ENCODE measurements around the gene TUBA1A. TPM values are rescaled to one million over a fixed set of nuclear protein-coding genes. Genes with fewer than 3 reads are reported as not detected.
"Not testable (repeated sequence)": the region's sequence is repeated elsewhere in the genome, so short reads cannot be mapped to it uniquely, and the experiment has no call there.

TUBA1A gene
- total RNA-seq, 1 donor from 2014 or later: 1,742 TPM

DNA sequence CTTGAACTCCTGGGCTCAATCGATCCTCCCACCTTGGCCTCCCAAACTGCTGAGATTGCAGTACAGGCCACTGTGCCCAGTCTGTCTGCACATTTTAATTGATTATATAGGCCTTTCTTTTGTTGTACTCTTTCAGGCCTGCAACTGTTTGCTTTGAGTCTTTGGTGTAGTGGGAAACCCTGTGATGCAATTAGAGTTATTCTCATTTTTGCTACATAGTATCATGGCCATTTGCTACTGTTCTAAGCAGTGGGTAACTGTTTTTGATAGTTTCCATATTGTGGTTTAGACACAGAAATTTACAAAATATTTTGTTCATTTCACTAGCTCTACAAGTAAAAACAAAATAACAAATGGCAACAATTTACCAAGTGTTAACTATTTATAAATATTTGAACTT is 51.4 kb downstream of the TUBA1A start:
- no peak overlapping the region for H3K4me3 Mint-ChIP-seq
- TF ChIP-seq, protein P1, sequence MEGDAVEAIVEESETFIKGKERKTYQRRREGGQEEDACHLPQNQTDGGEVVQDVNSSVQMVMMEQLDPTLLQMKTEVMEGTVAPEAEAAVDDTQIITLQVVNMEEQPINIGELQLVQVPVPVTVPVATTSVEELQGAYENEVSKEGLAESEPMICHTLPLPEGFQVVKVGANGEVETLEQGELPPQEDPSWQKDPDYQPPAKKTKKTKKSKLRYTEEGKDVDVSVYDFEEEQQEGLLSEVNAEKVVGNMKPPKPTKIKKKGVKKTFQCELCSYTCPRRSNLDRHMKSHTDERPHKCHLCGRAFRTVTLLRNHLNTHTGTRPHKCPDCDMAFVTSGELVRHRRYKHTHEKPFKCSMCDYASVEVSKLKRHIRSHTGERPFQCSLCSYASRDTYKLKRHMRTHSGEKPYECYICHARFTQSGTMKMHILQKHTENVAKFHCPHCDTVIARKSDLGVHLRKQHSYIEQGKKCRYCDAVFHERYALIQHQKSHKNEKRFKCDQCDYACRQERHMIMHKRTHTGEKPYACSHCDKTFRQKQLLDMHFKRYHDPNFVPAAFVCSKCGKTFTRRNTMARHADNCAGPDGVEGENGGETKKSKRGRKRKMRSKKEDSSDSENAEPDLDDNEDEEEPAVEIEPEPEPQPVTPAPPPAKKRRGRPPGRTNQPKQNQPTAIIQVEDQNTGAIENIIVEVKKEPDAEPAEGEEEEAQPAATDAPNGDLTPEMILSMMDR (conservative IDR thresholded peaks at IDR 0.05): no peak
- H3K36me3 Mint-ChIP-seq (ENCODE audit: low read depth): no peaks in the 10 kb centered on the region
- no peak for DNase-seq (ENCODE audit: low read depth, low spot score)
- no peaks in the 10 kb centered on the region for H3K27me3 Mint-ChIP-seq (ENCODE audit: low read depth)
- no peaks in the 10 kb centered on the region for H3K9me3 Mint-ChIP-seq
- H3K27ac Mint-ChIP-seq (ENCODE audit: unreplicated experiment): no peak overlapping the region
- H3K4me1 Mint-ChIP-seq: peaks cover 18% of the 10 kb centered on the region

DNA sequence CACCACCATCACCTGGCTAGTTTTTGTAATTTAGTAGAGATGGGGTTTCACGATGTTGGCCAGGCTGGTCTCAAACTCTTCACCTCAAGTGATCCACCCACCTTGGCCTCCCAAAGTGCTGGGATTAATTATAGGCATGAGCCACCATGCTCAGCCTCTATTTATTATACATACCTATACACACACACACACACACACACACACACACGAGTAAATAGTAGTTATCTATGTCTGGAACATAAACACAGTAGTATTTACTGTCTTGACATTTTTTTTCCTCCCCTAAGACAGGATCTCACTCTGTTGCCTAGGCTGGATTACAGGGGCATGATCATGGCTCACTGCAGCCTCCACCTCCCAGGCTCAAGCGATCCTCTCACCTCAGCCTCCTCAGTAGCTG is 51.9 kb downstream of the TUBA1A start:
- H3K27me3 Mint-ChIP-seq (ENCODE audit: low read depth); H3K9me3 Mint-ChIP-seq; H3K36me3 Mint-ChIP-seq (ENCODE audit: low read depth); H3K4me3 Mint-ChIP-seq; DNase-seq (ENCODE audit: low read depth, low spot score); H3K27ac Mint-ChIP-seq (ENCODE audit: unreplicated experiment): not testable (repeated sequence)
- peaks cover 22% of the 10 kb centered on the region for H3K4me1 Mint-ChIP-seq

Other genes with a start within 250 kb of the TUBA1A start
- 194 and 202 TPM in 2 replicates for gene ARF3, start 231.6 kb downstream of the TUBA1A start, total RNA-seq
- gene WNT10B, start 217.3 kb downstream of the TUBA1A start, total RNA-seq: 1.3 and 1.8 TPM in 2 replicates
- 1.2 and 2.1 TPM in 2 replicates for gene WNT1, start 210.8 kb downstream of the TUBA1A start, total RNA-seq
- gene DDN, start 189.7 kb downstream of the TUBA1A start, total RNA-seq: 0.51 and 0.64 TPM in 2 replicates
- gene PRKAG1, start 170.3 kb downstream of the TUBA1A start, total RNA-seq: 58.5 and 61.9 TPM in 2 replicates
- 99.8 and 107 TPM in 2 replicates for gene KMT2D, start 128.3 kb downstream of the TUBA1A start, total RNA-seq
- gene RHEBL1, start 119.1 kb downstream of the TUBA1A start, total RNA-seq: 1.2 and 2.1 TPM in 2 replicates
- gene DHH, start 94.3 kb downstream of the TUBA1A start, total RNA-seq: 1.5 TPM in 2 replicates
- 101 TPM in 2 replicates for gene LMBR1L, start 78.2 kb downstream of the TUBA1A start, total RNA-seq
- gene TUBA1B, start 57.7 kb downstream of the TUBA1A start, total RNA-seq: 3,094 and 3,153 TPM in 2 replicates
- 203 and 208 TPM in 2 replicates for gene TUBA1C, start 76.0 kb upstream of the TUBA1A start, total RNA-seq
- gene PRPH, start 106.1 kb upstream of the TUBA1A start, total RNA-seq: 0.70 and 1.3 TPM in 2 replicates
- 88.0 and 91.2 TPM in 2 replicates for gene TROAP, start 134.2 kb upstream of the TUBA1A start, total RNA-seq
- gene C1QL4, start 148.1 kb upstream of the TUBA1A start, total RNA-seq: 0.63 and 0.80 TPM in 2 replicates
- gene DNAJC22, start 157.8 kb upstream of the TUBA1A start, total RNA-seq: 0.32 and 0.35 TPM in 2 replicates
- 45.2 and 45.7 TPM in 2 replicates for gene SPATS2, start 178.4 kb upstream of the TUBA1A start, total RNA-seq